ENCODE results near the gene RPS6KB2. TPM values are rescaled to one million over a fixed set of nuclear protein-coding genes. Genes with fewer than 3 reads are reported as not detected.

Gene RPS6KB2
- total and polyA plus RNA-seq, 2 of the 4 experiments (the other 2 are of a cell fraction): 50.7 to 58.4 TPM

DNA sequence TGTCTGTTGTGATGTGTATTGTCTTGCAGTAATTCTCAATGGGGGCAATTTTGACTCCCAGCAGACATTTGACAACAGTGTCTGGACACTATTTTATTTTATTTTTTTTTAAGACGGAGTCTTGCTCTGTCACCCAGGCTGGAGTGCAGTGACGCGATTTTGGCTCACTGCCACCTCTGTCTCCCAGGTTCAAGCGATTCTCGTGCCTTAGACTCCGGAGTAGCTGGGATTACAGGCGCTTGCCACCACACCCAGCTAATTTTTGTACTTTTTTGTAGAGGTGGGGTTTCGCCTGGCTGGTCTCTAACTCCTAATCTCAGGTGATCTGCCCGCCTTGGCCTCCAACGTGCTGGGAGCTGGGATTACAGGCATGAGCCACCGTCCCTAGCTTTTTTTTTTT lies 1.4 kb downstream of the RPS6KB2 start:
- Histone ChIP-seq H4K5ac (ENCODE audit: low read depth, low read length) (no peak overlapping the region), H3K36me3 (ENCODE audit: control insufficient read depth, insufficient read depth, low read length) (peaks cover 26% of the 10 kb centered on the region), H2BK15ac (ENCODE audit: low read depth, low read length) (no peak overlapping the region), H3K14ac (replicated peaks; ENCODE audit: low read depth, low read length) (no peak overlapping the region), H3K23ac (ENCODE audit: low read depth, low read length) (no peak overlapping the region), H3K18ac (ENCODE audit: low read depth, low read length) (no peak overlapping the region), H3K4me1 (ENCODE audit: control insufficient read depth, insufficient read depth, low read length) (peaks cover 5% of the 10 kb centered on the region), H3K4ac (ENCODE audit: low read depth, low read length) (no peak overlapping the region), H4K91ac (ENCODE audit: insufficient read depth, low read depth, low read length) (no peak overlapping the region), H3K9me3 (ENCODE audit: control insufficient read depth, insufficient read depth, low read length) (no peaks in the 10 kb centered on the region), H3K27ac (ENCODE audit: insufficient read depth, low read length) (no peak overlapping the region), H3K9ac (ENCODE audit: low read depth, low read length) (no peak overlapping the region), H2BK120ac (ENCODE audit: low read depth, low read length) (no peak overlapping the region), H3K9me1 (ENCODE audit: insufficient read depth, low read length) (peaks cover 8% of the 10 kb centered on the region), H2AK5ac (ENCODE audit: low read depth, low read length) (no peak overlapping the region), H2BK20ac (ENCODE audit: low read depth, low read length) (no peak overlapping the region), H3K4me3 (ENCODE audit: insufficient read depth, low read depth, low read length) (no peak overlapping the region), H3K79me1 (ENCODE audit: low read depth in 1 of 2, low read length in 2 of 2) (peaks cover 11 to 29% of the 10 kb centered on the region in 2 experiments), H3K4me2 (ENCODE audit: low read depth, low read length) (no peak overlapping the region), H3K27me3 (ENCODE audit: control insufficient read depth, insufficient read depth, low read length) (no peaks in the 10 kb centered on the region), H3K56ac (ENCODE audit: extremely low read depth, insufficient read depth, low read length) (no peak overlapping the region), H2BK5ac (ENCODE audit: low read depth, low read length, poor library complexity, severe bottlenecking) (no peak overlapping the region), H2AK9ac (replicated peaks; ENCODE audit: low read depth, low read length, poor library complexity) (no peak overlapping the region), H2AFZ (replicated peaks; ENCODE audit: low read length, poor library complexity) (no peak overlapping the region), H4K8ac (ENCODE audit: low read depth in 2 of 2, low read length in 2 of 2) (peak overlapping the region in 1 of 2 experiments; percentile 2; a peak in 1 of 4 replicates), H4K20me1 (ENCODE audit: insufficient read depth, low read length) (no peaks in the 10 kb centered on the region; the same call in 1 of the 2 replicates)
- BruUV-seq (replicated peaks): no TSS peak
- ChIA-PET POLR2A (ENCODE audit: unreplicated experiment) (no interaction called here), CTCF (no interaction called here)
- in situ Hi-C loops (cut with MboI; ENCODE audit: low sequenced_read_pairs) (no loop called here), intact Hi-C loops (cut with micrococcal nuclease) (no loop called here), dilution Hi-C loops (cut with HindIII; ENCODE audit: low sequenced_read_pairs, unreplicated experiment) (no loop called here)
- ATAC-seq (ENCODE audit: low read depth) (no peak), DNase-seq (no peak)
- no peak for TF ChIP-seq FOS (IDR thresholded peaks at IDR 0.05; ENCODE audit: low read depth, low read length)
- TF ChIP-seq MXI1 (IDR thresholded peaks at IDR 0.05; ENCODE audit: borderline replicate concordance, low read depth, low read length): no peak
- TF ChIP-seq MAFK (IDR thresholded peaks at IDR 0.05; ENCODE audit: low read depth, low read length): no peak
- TF ChIP-seq CHD1 (IDR thresholded peaks at IDR 0.05; ENCODE audit: low read depth, low read length): no peak
- no peak for TF ChIP-seq RAD21 (IDR thresholded peaks at IDR 0.05; ENCODE audit: low read length)
- no peak for TF ChIP-seq SMC3 (IDR thresholded peaks at IDR 0.05; ENCODE audit: low read depth, low read length)
- TF ChIP-seq MAZ (IDR thresholded peaks at IDR 0.05; ENCODE audit: borderline replicate concordance, low read depth, low read length): no peak
- TF ChIP-seq USF2 (IDR thresholded peaks at IDR 0.05; ENCODE audit: low read depth, low read length): no peak
- TF ChIP-seq CEBPB (IDR thresholded peaks at IDR 0.05; ENCODE audit: low read depth, low read length): no peak
- 100% methylated on average over 3 of the region's 11 CpGs; no CpG with 5 or more reads in 1 of the 2 experiments for WGBS, 2 experiments (ENCODE audit: extremely low coverage in 2 of 2, insufficient read length in 1 of 2)
